Astrocyte of the cerebellum (primary cell): ENCODE measurements around the gene OR10H1.
"Not testable (repeated sequence)": the region's sequence is repeated elsewhere in the genome, so short reads cannot be mapped to it uniquely, and the experiment has no call there.

Experiments
- DNase-seq: peaks from one replicate; pipeline ENCODE4 v3.0.0-alpha.2; 2011; ENCODE audit warnings: low read depth
- H3K4me3 ChIP-seq: 2 replicates; pipeline ENCODE4 v1.5.1; 2011; ENCODE audit warnings: mild to moderate bottlenecking, low read depth, low read length, moderate library complexity
- in situ Hi-C: cut with HindIII; loops from 2 replicates; pipeline ENCODE4 v1.10.0; 2017; ENCODE audit warnings: low sequenced_read_pairs
- TF ChIP-seq, protein P1 (sequence below): IDR thresholded peaks from 2 replicates; pipeline ENCODE4 v1.5.1; 2012; ENCODE audit warnings: low read length, low read depth, moderate library complexity, mild to moderate bottlenecking; ENCODE audit errors: missing control alignments

Gene OR10H1

DNA sequence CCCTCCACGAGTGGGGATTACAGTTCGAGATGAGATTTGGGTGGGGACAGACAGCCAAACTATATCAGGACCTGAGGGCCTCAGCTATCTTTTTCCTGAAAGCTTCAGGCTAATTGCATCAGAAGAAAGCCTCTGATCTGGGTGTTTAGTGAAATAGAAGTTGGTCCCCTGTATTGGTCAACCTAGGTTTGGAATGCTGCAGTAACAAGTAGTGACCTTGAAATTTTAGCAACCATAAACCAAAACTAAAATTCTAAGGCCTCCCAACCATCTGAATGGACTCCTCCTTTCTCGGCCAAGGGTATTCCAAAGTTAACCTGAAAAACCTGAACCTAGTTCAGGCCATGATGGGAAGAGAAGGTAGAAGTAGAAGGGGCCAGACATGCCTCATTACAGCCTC, 34.9 kb upstream of the OR10H1 start:
- DNase-seq: no peak
- no peak overlapping the region for H3K4me3 ChIP-seq
- in situ Hi-C loops: no loop called here
- TF ChIP-seq, protein P1, sequence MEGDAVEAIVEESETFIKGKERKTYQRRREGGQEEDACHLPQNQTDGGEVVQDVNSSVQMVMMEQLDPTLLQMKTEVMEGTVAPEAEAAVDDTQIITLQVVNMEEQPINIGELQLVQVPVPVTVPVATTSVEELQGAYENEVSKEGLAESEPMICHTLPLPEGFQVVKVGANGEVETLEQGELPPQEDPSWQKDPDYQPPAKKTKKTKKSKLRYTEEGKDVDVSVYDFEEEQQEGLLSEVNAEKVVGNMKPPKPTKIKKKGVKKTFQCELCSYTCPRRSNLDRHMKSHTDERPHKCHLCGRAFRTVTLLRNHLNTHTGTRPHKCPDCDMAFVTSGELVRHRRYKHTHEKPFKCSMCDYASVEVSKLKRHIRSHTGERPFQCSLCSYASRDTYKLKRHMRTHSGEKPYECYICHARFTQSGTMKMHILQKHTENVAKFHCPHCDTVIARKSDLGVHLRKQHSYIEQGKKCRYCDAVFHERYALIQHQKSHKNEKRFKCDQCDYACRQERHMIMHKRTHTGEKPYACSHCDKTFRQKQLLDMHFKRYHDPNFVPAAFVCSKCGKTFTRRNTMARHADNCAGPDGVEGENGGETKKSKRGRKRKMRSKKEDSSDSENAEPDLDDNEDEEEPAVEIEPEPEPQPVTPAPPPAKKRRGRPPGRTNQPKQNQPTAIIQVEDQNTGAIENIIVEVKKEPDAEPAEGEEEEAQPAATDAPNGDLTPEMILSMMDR: no peak

DNA sequence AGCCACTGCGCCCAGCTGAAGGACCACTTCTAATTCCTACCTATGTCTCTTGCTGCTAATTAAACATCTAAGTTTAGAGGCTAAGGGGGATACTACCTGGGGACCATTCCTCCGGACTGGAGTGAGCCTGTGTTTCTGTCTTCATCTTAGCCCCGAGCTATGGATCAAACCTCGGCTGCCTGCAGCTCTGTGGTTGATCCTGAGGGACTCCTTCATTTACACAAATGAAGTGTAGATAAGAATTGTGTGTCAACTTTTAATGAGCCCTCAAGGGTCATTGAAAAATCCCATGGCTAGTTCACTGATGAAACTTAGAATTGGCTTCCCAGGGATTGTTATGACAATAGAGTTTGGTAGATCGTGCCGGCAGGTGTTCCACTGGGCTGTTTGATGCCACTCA, 31.5 kb upstream of the OR10H1 start:
- in situ Hi-C loops: no loop called here
- DNase-seq: no peak
- TF ChIP-seq, protein P1: no peak
- no peak overlapping the region for H3K4me3 ChIP-seq

DNA sequence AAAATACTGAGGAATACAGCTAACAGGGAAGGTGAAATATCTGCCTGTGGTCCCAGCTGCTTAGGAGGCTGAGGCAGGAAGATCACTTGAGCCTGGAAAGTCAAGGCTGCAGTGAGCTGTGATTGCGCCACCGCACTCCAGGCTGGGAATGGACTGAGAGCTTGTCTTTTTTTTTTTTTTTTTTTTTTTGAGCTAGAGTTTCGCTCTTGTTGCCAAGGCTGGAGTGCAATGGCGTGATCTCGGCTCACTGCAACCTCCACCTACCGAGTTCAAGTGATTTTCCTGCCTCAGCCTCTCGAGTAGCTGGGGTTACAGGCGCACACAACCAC, 28.4 kb upstream of the OR10H1 start:
- DNase-seq, in situ Hi-C loops, H3K4me3 ChIP-seq: not testable (repeated sequence)

DNA sequence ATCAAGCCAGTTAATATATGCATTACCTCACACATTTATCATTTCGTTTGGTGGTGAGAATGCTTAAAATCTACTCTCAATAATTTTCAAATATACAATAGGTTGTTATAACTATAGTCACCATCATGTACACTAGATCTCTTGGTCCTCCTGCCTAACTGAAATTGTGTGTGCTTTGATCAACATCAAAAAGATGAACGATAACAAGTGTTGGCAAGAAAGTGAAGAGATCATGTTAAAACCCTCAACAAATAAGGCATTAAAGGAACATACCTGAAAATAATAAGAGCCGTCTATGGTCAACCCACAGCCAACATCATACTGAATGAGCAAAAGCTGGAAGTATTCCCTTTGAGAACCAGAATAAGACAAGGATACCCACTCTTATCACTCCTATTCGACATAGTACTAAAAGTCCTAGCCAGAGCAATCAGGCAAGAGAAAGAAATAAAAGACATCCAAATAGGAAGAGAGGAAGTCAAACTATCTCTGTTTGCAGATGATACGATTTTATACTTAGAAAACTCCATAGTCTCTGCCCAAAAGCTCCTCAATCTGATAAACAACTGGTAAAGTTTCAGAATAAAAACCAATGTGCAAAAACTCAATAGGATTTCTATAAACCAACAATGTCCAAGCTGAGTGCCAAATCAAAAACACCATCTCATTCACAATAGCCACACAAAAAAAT, 27.9 kb upstream of the OR10H1 start:
- no peak overlapping the region for H3K4me3 ChIP-seq
- DNase-seq: no peak
- in situ Hi-C loops: no loop called here
- TF ChIP-seq, protein P1: no peak

DNA sequence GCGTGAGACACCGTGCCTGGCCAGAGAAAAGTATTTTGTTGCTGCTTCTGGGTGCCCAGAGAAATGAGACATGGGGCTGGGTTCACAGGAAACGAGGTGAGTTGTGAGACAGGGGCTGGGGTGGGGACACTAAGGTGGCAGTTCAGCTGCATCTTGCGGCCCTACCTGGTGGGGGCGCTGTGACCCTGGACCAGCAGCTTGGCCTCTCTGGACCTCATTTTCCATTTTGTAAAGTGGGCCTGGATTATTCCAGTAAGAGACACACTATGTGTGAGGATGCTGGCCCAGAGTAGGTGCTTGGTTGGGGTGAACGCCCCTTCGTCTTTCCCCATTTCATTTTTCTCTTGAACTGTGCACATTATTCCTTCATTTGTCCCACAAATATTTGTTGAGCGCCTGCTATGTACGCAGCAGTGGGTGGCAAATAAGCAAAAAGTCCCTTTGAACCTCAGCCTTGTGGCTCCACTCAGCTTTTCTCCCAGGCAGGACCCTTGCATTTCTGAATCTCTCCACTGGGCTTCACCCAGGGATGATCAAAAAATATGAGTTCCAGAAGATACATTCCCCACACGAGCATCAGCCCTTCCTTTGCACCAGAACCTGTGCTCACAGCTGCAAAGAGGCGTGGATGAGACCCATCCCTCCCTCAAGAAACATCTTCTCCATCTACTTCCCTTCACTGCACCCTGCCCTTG, 26.6 kb upstream of the OR10H1 start:
- TF ChIP-seq, protein P1: no peak
- in situ Hi-C loops: no loop called here
- no peak for DNase-seq
- H3K4me3 ChIP-seq: no peak overlapping the region

DNA sequence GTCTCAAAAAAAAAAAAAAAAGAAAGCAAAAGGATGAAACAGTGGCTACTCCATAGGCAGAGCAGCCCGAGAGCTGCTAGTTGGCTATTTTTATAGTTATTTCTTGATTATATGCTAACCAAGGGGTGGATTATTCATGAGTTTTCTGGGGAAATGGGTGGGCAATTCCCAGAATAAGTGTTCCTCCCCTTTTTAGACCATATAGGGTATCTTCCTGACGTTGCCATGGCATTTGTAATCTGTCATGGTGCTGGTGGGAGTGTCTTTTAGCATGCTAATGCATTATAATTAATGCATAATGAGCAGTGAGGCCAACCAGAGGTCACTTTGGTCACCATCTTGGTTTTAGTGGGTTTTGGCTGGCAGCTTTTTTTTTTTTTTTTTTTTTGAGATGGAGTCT, 25.4 kb upstream of the OR10H1 start:
- H3K4me3 ChIP-seq: no peak overlapping the region
- in situ Hi-C loops: no loop called here
- TF ChIP-seq, protein P1: no peak
- DNase-seq: no peak

DNA sequence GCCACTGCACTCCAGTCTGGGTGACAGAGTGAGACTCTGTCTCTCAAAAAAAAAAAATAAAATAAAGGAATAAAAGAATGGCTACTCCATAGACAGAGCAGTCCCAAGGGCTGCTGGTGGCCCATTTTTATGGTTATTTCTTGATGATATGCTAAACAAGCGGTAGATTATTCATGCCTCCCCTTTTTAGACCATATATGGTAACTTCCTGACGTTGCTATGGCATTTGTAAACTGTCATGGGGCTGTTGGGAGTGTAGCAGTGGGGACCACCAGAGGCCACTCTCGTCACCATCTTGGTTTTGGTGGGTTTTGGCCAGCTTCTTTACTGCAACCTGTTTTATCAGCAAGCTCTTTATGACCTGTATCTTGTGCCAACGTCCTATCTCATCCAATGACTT, 24.4 kb upstream of the OR10H1 start:
- H3K4me3 ChIP-seq, in situ Hi-C loops, DNase-seq: not testable (repeated sequence)

DNA sequence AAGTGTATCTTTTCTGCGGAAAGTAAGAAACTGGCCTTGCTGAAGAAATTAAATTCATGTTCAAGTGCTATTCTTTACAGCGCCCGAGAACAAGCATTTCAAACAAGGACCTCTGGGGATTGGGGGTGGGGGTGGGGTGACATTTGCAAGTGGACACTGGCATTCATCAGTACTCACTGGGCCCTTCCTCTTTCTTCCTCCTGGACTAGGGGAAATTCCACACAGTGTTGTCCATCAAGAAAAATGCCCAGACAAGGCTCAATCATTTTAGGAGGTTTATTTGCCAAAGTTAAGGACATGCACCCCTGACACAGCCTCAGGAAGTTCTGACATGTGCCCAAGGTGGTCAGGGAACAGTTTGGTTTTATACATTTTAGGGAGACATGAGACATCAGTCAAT, 22.9 kb upstream of the OR10H1 start:
- no peak for DNase-seq
- in situ Hi-C loops: no loop called here
- TF ChIP-seq, protein P1: no peak
- no peak overlapping the region for H3K4me3 ChIP-seq
